ENCODE results near the gene PMIS2.

GRCh38 chr19:35613574-35613973, 27.6 kb downstream of the PMIS2 start:
- no peak for TF ChIP-seq POLR2A (IDR thresholded peaks at IDR 0.05; ENCODE audit: low read depth, low read length)
- no peak for TF ChIP-seq SPI1 (IDR thresholded peaks at IDR 0.05; ENCODE audit: low read depth, low read length)
- no peak for TF ChIP-seq POLR2AphosphoS5 (IDR thresholded peaks at IDR 0.05; ENCODE audit: low read depth, low read length)
- TF ChIP-seq TAF1 (IDR thresholded peaks at IDR 0.05; ENCODE audit: low read depth, low read length) = no peak
- TF ChIP-seq PAX5 (IDR thresholded peaks at IDR 0.05; ENCODE audit: insufficient read depth, low read length, severe bottlenecking) = no peak
- TF ChIP-seq POU2F2 (IDR thresholded peaks at IDR 0.05; ENCODE audit: low read depth, low read length) = no peak

Measured in GM12891 (cell line).